WERI-Rb-1 (cell line): ENCODE measurements around the gene NR1H3.
A peak's percentile ranks its signal among the peaks of the same experiment; 100 is the strongest.

Experiments
- DNase-seq: peaks from one replicate; pipeline ENCODE4 v3.0.0-alpha.2; 2020
- H3K27ac ChIP-seq: fragments of 250-450 bp; sonication (Bioruptor Pico); 2 replicates; pipeline ENCODE4 v1.5.1; 2020; ENCODE audit warnings: mild to moderate bottlenecking, moderate library complexity
- H3K27me3 ChIP-seq: fragments of 250-450 bp; sonication (Bioruptor Pico); 2 replicates; pipeline ENCODE4 v1.5.1; 2021; ENCODE audit warnings: mild to moderate bottlenecking, low read depth, moderate library complexity; ENCODE audit not compliant: insufficient read depth, severe bottlenecking
- H3K36me3 ChIP-seq: fragments of 250-450 bp; sonication (Bioruptor Pico); 2 replicates; pipeline ENCODE4 v1.5.1; 2020; ENCODE audit warnings: mild to moderate bottlenecking, moderate library complexity
- H3K4me3 ChIP-seq: 2 replicates; pipeline ENCODE4 v1.5.1; 2011; ENCODE audit warnings: low read depth, mild to moderate bottlenecking, control low read depth, low read length
- H3K9me3 ChIP-seq: fragments of 250-450 bp; sonication (Bioruptor Pico); 2 replicates; pipeline ENCODE4 v1.5.1; 2021; ENCODE audit warnings: mild to moderate bottlenecking, moderate library complexity; ENCODE audit not compliant: severe bottlenecking
- TF ChIP-seq, protein P1 (sequence below): IDR thresholded peaks from 2 replicates; pipeline ENCODE4 v1.5.1; 2011; ENCODE audit warnings: low read depth, mild to moderate bottlenecking, control low read depth, inconsistent platforms, low read length

The NR1H3 gene

DNA sequence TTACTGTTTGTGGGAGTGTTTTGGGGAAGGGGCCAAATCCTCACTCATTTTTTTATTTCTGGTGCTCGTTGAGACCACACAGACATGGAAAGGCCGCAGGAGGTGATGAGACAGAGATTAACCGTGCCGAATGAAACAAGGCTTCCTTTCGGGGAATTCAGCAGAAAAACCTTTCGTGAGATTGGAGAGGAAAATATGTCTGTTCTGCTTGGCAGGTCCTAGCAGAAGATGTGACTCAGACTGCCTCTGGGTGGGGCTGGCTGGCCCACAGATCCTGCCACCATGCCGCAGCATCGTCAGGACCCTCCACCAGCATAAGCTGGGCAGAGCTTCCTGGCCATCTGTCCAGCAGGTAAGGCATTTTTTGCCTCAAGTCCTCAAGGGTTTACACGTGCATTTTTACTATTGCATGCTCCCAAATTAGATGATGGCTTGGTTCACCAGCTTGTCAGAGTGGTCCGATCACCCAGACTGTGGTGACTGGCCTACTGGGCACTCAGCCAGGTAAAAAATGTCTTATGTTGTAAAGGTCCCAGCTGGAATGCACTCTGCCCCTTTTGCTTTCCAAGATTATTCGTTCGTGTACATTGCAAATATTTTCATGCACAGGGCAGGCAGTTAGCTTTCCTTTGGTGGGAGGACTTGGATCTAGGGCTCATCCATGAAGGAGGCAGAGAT, 41.5 kb upstream of the NR1H3 start:
- Histone ChIP-seq H3K4me3 (peak overlapping the region; percentile 49), H3K9me3 (no peaks in the 10 kb centered on the region), H3K27me3 (no peaks in the 10 kb centered on the region), H3K36me3 (no peaks in the 10 kb centered on the region; the same call in 1 of the 2 replicates), H3K27ac (peak overlapping the region; percentile 82)
- TF ChIP-seq, protein P1, sequence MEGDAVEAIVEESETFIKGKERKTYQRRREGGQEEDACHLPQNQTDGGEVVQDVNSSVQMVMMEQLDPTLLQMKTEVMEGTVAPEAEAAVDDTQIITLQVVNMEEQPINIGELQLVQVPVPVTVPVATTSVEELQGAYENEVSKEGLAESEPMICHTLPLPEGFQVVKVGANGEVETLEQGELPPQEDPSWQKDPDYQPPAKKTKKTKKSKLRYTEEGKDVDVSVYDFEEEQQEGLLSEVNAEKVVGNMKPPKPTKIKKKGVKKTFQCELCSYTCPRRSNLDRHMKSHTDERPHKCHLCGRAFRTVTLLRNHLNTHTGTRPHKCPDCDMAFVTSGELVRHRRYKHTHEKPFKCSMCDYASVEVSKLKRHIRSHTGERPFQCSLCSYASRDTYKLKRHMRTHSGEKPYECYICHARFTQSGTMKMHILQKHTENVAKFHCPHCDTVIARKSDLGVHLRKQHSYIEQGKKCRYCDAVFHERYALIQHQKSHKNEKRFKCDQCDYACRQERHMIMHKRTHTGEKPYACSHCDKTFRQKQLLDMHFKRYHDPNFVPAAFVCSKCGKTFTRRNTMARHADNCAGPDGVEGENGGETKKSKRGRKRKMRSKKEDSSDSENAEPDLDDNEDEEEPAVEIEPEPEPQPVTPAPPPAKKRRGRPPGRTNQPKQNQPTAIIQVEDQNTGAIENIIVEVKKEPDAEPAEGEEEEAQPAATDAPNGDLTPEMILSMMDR, result peak; percentile 32; the same call in 1 of the 2 replicates
- DNase-seq, result peak; percentile 51

DNA sequence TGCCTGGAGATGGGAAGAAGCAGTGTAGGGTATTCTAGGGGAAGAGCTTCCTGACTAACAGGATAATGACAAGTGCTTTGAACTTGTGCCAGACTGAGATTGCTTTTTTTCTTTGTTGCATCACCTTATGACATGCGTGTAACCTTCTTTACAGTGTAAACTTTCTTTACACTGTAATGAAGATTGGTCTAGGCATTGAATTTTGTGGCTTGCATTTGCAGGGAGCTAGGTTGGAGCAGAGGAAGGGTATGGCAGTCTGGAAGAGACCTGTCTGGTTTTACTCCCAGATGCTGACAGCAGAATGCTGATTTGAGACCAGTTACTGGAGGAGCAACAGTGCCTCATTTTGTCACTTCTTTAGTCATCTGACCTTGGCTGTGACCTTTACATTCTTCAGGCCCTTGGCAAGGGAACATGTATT, 37.4 kb upstream of the NR1H3 start:
- no peak for DNase-seq
- Histone ChIP-seq H3K27me3 (no peaks in the 10 kb centered on the region), H3K4me3 (no peak overlapping the region), H3K9me3 (no peaks in the 10 kb centered on the region), H3K36me3 (peaks cover 3% of the 10 kb centered on the region), H3K27ac (no peak overlapping the region)
- TF ChIP-seq, protein P1, result no peak

DNA sequence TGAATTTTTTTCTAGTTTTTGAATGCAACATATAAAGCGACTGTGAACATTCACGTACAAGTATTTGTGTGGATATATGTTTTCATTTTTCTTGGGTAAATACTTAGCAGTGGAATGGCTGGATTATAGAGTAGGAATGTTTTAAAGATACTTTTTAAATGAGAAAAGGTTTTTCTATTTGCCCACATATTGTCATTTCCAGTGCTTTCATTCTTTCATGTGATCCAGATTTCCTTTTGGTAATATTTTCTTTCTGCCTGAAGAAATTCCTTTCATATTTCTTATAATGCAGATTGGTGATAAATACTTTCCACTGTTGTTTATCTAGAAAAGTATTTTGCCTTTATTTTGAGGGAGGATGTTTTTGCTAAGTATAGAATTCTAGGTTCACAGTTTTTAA, 35.1 kb upstream of the NR1H3 start:
- H3K9me3 ChIP-seq, result no peaks in the 10 kb centered on the region
- H3K36me3 ChIP-seq, result peaks cover 3% of the 10 kb centered on the region
- no peak overlapping the region for H3K27ac ChIP-seq
- H3K27me3 ChIP-seq, result no peaks in the 10 kb centered on the region
- no peak for DNase-seq
- TF ChIP-seq, protein P1, result no peak
- no peak overlapping the region for H3K4me3 ChIP-seq

DNA sequence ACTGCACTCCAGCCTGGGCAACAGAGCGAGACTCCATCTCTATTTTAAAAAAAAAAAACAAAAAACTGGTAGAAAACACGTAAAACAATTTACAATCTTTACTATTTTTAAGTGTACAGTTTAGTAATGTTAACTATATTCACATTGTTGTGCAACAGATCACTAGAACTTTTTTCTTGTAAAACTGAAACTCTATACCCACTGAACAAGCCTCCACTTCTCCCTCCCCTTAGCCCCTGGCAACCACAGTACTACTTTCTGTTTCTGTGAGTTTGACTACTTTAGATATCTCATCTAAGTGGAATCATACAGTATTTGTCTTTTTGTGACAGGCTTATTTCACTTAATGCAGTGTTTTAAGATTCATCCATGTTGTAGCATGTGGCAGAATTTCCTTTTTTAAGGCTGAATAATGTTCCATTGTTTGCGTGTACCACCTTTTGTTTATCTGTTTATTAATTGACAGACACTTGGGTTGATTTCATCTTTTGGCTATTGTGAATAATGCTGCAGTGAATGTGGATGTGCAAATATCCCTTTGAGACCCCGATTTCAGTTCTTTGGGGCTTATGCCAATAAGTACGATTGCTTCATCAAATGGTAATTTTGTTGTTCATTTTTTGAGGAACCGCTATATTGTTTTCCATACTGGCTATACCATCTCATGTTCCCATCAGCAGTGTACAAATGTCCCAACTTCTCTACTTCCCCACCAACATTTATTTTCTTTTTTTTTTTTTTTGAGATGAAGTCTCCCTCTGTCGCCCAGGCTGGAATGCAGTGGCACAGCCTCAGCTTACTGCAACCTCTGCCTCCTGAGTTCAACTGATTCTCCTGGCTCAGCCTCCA, 32.0 kb upstream of the NR1H3 start:
- no peaks in the 10 kb centered on the region for H3K9me3 ChIP-seq
- TF ChIP-seq, protein P1, result no peak
- H3K4me3 ChIP-seq, result no peak overlapping the region
- no peaks in the 10 kb centered on the region for H3K27me3 ChIP-seq
- no peak for DNase-seq
- H3K27ac ChIP-seq, result no peak overlapping the region
- peaks cover 3% of the 10 kb centered on the region for H3K36me3 ChIP-seq

DNA sequence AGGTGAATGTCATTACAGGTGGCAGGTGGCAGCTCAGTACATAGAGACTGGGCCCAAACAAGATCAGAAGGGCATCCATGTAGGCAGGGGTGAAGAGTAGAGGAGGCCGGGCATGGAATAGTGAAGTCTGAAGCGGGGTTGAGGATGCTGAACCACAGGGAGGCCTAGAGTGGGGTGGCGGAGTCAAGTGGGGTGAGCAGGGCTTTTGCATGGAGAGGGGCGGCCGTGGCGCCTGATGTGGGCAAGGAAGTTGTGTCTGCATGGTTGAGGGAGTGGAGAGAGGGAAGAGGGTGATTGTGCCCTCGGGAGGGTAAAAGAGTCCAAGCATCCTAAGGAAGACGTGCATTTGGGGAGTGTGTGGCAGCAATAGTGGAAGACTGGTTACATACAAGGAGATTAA, 28.6 kb upstream of the NR1H3 start:
- TF ChIP-seq, protein P1, result no peak
- H3K4me3 ChIP-seq, result no peak overlapping the region
- H3K27ac ChIP-seq, result no peak overlapping the region
- no peak for DNase-seq
- no peaks in the 10 kb centered on the region for H3K9me3 ChIP-seq
- no peaks in the 10 kb centered on the region for H3K27me3 ChIP-seq
- H3K36me3 ChIP-seq, result no peaks in the 10 kb centered on the region
